Heart left ventricle (tissue), 13 donors: ENCODE results near the gene KCNK1.

ENCODE experiments used
- CTCF ChIP-seq, 12 donors: fragments of 200-600 bp; sonication (generic) in 4 of 12; IDR thresholded peaks; one replicate each; pipeline versions ENCODE4 v1.5.0 to v1.8.0; 2018 to 2022; ENCODE audit warnings: antibody characterized with exemption in 12 of 12, mild to moderate bottlenecking in 5 of 12
- POLR2A ChIP-seq, 2 donors: fragments of 450-650 bp; IDR thresholded peaks; one replicate each; pipeline ENCODE4 v1.6.1; 2017; ENCODE audit warnings: antibody characterized with exemption in 2 of 2, mild to moderate bottlenecking in 2 of 2, moderate library complexity in 2 of 2
- donor health status: ischemic (EF 13 %, LVEDD 7.1; RV severe dilation, severe dysfunction).
- donor health status: DM: no; HTN: yes; CAD: no.
- donor health status: DM: no; HTN: no; CAD: no.
- donor health status: ischemic (EF 25% LVEDD 6.9; RV normal size, moderate dysfunction).
- donor health status: ischemic (EF 25% LVEDD 5.7; RV mildly dilated, moderate dysfunction).
- donor health status: ischemic (EF 35%, LVEDD 5.7; RV mildly dilated, moderate dysfunction).
- donor health status: nonischemic (EF 11% LVEDD 7.7; RV severe dilation, severe dysfunction).
- donor health status: DM: yes; HTN: yes; CAD: no.
- donor health status: PGD.
- donor health status: ischemic (EF 29% LVEDD 5.4; RV normal size, mild dysfunction).
- donor health status: nonischemic (EF 23%, LVEDD 6.1; RV moderate dilation, normal function).

- TF ChIP-seq POLR2A (IDR thresholded peaks at IDR 0.05) (no peak), CTCF (IDR thresholded peaks at IDR 0.05) (no peak)
Observed at GRCh38 chr1:233608988-233609387, 4.9 kb upstream of the KCNK1 start.
